ENCODE results near the gene ZFYVE27.

ZFYVE27 gene

GRCh38 chr10:97714401-97715258 is 22.3 kb upstream of the ZFYVE27 start:
- H3K27me3 ChIP-seq (replicated peaks; ENCODE audit: control insufficient read depth, insufficient read depth, low read length) = no peaks in the 10 kb centered on the region
- no peak for TF ChIP-seq CTCF (IDR thresholded peaks at IDR 0.05; ENCODE audit: insufficient read depth, low read length, poor library complexity, severe bottlenecking)
- H3K4me3 ChIP-seq (replicated peaks; ENCODE audit: low read depth, low read length) = peak overlapping the region; percentile 61
- DNase-seq (ENCODE audit: extremely low read depth, insufficient read length) = no peak
- no peaks in the 10 kb centered on the region for H3K36me3 ChIP-seq (ENCODE audit: control insufficient read depth, insufficient read depth, low read length)

GRCh38 chr10:97715259-97715874 is 21.6 kb upstream of the ZFYVE27 start:
- Histone ChIP-seq H3K27me3 (replicated peaks; ENCODE audit: control insufficient read depth, insufficient read depth, low read length) (no peaks in the 10 kb centered on the region), H3K36me3 (ENCODE audit: control insufficient read depth, insufficient read depth, low read length) (no peaks in the 10 kb centered on the region), H3K4me3 (replicated peaks; ENCODE audit: low read depth, low read length) (no peak overlapping the region)
- TF ChIP-seq CTCF (IDR thresholded peaks at IDR 0.05; ENCODE audit: insufficient read depth, low read length, poor library complexity, severe bottlenecking) = no peak
- DNase-seq (ENCODE audit: extremely low read depth, insufficient read length) = no peak

- Histone ChIP-seq H3K36me3 (ENCODE audit: control insufficient read depth, insufficient read depth, low read length) (no peaks in the 10 kb centered on the region), H3K27me3 (replicated peaks; ENCODE audit: control insufficient read depth, insufficient read depth, low read length) (no peaks in the 10 kb centered on the region), H3K4me3 (replicated peaks; ENCODE audit: low read depth, low read length) (no peak overlapping the region)
- no peak for DNase-seq (ENCODE audit: extremely low read depth, insufficient read length)
- no peak for TF ChIP-seq CTCF (IDR thresholded peaks at IDR 0.05; ENCODE audit: insufficient read depth, low read length, poor library complexity, severe bottlenecking)
Measured at GRCh38 chr10:97717627-97718026, 19.3 kb upstream of the ZFYVE27 start.

- no peak overlapping the region for H3K4me3 ChIP-seq (replicated peaks; ENCODE audit: low read depth, low read length)
- no peaks in the 10 kb centered on the region for H3K27me3 ChIP-seq (replicated peaks; ENCODE audit: control insufficient read depth, insufficient read depth, low read length)
- no peak for DNase-seq (ENCODE audit: extremely low read depth, insufficient read length)
- H3K36me3 ChIP-seq (ENCODE audit: control insufficient read depth, insufficient read depth, low read length) = no peaks in the 10 kb centered on the region
- no peak for TF ChIP-seq CTCF (IDR thresholded peaks at IDR 0.05; ENCODE audit: insufficient read depth, low read length, poor library complexity, severe bottlenecking)
Measured at GRCh38 chr10:97718178-97718577, 18.8 kb upstream of the ZFYVE27 start.

DNA sequence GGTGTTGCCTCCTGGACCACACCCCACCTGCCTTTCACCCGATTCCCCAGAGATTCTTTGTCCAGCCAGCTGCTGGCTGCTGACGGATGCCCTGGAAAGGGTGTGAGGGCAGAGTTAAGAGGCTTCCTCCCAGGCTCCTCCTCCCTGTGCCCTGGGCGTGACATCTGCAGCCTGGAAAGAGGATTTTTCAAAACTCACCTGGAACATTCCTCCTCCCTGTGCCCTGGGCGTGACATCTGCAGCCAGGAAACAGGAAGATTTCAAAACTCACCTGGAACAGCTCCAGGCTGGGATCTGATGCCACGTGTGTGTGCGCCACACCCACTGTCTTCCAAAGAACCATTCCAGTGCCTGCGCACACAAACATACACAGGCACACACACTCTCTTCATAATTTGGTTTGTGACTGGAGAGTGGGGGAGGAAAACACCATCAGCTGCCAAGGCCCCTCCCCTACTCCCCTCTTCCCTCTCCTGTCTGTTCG is 18.2 kb upstream of the ZFYVE27 start:
- DNase-seq (ENCODE audit: extremely low read depth, insufficient read length) = no peak
- no peaks in the 10 kb centered on the region for H3K36me3 ChIP-seq (ENCODE audit: control insufficient read depth, insufficient read depth, low read length)
- TF ChIP-seq CTCF (IDR thresholded peaks at IDR 0.05; ENCODE audit: insufficient read depth, low read length, poor library complexity, severe bottlenecking) = no peak
- H3K4me3 ChIP-seq (replicated peaks; ENCODE audit: low read depth, low read length) = no peak overlapping the region
- no peaks in the 10 kb centered on the region for H3K27me3 ChIP-seq (replicated peaks; ENCODE audit: control insufficient read depth, insufficient read depth, low read length)

Data from GM06990 (cell line).